Fibroblast of skin of right quadriceps (primary cell): ENCODE data around the gene TADA3.
"Not testable (repeated sequence)": the region's sequence is repeated elsewhere in the genome, so short reads cannot be mapped to it uniquely, and the experiment has no call there.

Source experiments
- DNase-seq: peaks from one replicate; pipeline ENCODE4 v3.0.0-alpha.2; 2013

Gene TADA3

DNA sequence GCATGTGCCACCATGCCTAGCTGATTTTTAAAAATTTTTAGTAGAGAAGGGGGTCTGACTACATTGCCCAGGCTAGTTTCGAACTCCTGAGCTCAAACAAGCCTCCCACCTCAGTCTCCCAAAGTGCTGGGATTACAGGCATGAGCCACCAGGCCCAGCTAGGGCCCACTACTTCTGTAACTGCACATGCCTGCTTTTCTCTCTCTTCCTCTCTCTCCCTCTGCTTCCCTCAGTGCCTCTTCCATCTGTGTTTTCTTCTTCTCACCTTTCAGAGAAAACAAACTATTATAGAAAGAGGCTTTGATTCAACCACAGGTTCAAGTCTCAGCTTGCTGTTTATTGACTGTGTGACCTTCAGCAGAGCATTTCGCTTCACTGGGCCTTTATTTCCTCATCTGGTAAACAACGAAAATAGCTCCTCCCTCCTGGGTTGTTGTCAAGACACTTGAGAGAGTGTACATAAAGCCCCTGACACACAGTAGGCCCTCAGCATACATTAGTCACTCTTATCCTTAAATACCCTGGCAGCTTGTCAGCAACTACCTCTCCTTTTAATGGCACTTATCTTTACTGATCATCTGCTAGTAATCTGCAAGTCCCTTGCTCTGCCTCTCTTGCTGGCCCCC, 10.2 kb downstream of the TADA3 start:
- DNase-seq: no peak

DNA sequence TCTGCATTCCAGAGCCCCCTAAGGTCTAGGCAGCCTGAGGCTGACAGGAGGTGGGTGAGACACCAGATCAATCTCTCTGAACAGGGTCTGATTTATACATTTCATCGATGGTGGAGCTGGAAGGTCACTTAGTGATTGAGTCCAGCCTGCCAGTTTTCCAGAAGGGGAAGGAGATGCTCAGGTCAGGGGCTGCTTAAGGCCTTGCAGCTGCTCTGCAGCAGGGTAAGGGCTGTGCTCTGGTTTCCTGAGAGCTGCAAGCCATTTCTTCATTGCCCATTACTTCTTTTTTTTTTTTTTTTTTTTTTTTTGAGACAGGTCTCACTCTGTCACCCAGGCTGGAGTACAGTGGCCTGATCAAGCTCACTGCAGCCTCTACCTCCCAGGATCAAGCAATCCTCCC, 10.7 kb downstream of the TADA3 start:
- no peak for DNase-seq

DNA sequence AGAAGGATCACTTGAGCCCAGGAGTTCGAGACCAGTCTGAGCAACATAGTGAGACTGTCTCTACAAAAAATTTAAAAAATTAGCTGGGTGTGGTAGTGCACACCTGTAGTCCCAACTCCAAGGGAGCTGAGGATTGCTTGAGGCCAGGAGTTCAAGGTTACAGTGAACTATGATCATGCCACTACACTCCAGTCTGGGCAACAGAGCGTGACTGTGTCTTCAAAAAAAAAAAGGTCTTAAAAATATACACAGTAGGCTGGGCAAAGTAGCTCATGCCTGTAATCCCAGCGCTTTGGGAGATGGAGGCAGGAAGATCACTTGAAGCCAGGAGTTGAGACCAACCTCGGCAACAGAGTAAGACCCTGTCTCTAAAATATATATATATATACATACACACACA, 11.4 kb downstream of the TADA3 start:
- DNase-seq: no peak

DNA sequence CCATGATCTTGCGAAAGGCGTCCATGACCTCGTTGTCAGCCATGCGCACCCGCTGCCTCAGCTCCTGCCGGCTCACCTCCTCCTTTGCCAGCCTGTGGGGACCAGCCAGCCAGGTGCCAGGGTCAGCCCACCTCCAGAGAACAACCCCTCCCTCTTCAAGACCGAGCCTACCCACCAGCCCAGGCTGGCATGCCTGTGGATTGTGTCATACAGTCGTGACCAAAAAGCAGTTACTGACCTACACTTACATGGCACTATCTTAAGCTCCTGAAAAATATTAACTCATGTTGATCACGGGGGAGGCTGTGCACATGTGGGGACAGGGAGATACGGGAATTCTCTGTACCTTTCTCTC, 11.8 kb downstream of the TADA3 start:
- no peak for DNase-seq

DNA sequence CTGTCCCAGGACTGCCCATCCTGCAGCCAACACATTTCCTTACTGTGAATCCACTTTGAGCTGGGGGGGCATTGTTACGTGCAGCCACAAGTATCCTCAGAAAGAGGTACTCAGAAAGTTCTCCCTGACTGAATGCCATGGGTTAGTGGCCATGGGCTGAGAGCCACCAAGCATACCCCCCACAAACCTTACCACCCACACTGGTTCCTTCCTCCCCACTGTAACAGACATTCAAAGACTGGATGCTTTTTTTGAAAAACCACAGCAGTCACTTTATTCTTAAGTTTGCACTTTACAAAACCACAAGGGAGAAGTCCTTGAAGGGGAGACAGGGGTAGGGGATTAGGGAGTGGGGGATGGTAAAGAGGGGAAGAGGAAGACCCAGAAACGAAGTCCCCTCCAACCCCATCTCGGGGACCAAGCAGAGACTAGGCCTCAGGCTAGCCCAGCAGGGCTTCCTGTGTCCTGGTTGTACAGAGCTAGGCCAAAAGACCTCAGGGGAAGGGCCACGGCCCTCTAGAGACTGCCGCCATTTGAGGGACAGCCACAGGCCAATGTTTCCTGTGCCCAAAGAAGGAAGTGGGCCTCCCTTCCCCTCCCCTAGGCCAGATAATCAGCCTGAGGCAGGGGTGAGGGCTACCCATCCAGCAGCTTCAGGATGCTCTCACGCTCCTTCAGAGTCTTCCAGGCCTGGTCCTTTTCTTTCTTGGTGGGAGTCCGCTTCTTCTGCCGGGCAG, 12.4 kb downstream of the TADA3 start:
- no peak for DNase-seq

DNA sequence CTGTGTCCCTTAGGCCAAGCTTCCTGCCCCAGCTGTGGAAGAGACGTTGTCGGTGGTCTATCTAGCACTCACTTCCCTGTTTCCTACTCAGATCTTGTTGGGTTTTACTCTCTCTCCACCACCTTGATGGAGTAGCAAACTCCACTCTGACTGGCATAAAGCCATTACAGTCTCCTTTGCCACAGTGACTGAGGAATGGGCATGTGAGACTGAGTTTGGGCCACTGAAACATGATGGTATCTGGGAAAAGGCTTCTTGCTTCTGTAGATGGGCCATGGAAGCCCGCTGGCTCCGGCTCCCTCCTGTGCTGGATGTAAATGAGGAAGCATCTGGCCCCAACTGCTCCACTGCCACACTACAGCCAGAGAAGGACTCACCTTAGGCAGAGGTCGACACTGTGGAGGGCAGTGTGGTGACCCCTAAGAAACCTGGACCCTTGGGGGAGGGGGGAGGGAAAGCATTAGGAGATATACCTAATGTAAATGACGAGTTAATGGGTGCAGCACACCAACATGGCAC, 13.1 kb downstream of the TADA3 start:
- no peak for DNase-seq

DNA sequence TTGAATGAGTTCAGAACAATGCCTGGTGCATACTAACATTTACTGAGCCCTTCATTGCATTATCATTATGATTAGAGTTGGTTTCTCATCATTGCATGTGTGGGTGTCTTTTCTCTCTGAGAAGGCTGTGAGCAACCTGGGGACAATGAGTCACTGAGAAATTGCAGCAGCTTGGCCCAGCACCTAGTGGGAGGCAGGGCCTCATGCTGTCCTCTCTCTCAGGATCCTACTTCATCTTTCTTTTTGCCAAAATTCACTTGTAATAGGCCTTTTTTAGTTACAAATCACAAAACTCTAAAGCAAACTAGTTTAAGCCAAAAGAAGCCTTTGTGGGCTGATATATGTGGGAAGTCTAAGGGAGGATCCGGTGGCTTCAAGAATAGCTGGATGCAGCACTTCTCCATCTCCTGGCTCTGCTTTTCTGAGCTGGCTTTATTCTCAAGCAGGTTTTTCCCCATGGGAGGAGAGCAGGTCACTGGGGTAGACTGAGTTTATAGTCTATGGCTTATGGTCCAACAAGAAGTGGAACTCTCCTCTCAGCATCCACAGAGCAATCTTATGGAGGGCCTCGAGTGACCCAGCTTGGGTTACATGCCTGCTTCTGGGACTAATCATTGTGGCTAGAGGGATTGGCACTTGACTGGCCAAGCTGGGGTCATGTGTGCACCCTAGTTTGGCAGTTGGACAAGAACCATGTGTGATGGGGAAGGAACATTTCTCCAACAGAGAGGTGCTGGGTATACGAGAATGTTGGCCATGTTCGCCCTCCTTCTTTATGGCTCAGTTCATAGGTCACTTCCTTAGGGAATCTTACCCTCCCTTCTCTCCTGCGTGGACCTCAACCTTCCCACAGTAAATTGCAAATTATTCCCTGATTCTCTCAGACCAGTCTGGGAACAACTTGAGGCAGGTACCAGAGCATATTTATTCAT, 13.9 kb downstream of the TADA3 start:
- DNase-seq: peak; percentile 61

DNA sequence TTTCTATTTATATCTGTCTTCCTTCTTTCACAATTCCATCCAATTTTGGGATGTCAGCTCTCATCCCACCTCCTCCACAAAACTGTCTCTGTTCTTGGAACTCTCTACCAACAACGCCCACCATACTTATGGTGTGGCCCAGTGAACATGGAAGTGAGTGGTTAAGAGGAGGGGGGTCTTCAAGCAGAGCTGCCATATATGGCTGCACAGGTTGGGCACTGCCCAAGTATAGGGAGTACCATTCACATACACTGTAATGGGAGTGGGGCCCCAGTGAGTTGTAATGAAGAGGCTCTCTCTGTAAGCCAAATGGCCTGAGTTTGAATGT, 14.6 kb downstream of the TADA3 start:
- no peak for DNase-seq

DNA sequence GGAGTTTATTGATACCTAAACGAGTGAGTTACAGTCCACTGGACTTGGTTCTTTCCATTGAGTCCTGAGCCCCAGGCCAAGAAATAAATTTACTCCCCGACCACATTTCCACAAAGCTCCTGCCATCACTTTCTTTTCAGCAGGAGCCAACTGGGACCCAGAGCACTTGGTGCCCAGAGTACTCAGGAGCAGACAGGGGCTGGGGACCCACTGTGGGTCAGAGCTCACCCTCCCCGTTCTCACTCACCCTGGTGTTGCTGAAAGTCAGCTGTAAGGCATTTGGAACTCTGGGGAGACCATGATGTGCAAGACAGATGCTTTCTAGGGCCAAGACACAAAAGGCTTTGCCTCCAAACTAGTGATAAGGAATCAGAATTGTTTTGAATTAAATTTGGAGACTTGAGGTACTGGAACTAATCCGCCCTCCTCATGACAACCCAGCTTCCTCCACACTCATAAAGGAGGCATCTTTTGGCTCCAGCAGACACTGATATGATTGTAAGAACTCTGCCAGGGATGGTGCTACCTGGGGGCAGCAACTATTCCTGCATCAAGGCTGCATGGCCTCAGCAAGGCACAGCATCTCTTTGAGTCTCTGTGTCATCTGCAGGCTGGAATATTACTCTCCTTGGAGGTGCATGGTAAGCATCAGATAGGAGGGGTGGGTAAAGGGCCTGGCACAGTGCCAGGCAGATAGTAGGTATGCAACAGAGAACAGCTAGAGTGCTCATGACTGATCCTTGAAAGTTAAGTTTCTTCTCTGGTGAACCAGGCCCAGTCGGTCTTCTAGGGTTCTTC, 15.2 kb downstream of the TADA3 start:
- DNase-seq: no peak

DNA sequence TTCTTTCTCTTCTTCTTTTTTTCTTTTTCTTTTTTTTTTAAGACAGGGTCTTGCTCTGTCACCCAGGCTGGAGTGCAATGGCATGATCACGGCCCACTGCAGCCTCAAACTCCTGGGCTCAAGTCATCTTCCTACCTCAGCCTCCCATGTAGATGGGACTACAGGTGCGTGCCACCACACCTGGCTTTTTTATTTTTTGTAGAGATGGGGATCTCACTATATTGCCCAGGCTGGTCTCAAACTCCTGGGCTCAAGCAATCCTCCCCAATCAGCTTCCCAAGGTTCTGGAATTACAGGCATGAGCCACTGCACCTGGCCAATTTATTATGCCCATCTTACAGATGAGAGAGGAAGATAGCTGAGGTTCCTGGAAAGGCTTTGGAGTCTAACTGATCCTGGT, 21.3 kb downstream of the TADA3 start:
- DNase-seq: not testable (repeated sequence)

DNA sequence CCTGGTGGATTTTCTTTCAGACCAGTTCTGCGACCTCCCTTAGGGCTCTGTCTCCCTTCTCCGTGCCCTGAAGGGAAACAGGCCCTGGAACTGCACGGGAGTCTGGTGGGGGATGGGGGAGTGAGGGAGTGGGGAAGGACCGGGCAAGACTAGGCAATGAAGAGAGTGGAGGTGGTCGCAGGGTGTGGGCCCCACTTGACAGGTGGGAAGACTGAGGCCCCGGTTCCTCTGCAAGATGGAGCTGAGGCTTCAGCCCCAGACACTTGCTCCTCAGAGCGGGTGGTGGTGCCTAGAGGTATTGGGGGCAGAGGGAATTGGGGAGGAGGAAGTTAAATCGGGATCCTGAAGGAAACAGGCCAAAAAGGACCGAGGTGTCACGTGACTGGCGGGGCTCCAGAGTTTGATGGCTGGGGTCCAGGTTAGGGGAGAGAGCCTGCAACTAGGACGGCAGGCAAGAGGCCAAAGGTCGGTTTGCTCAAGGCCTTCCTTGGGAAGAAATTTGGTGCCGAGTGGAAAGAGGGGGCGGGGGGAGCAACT, 21.9 kb downstream of the TADA3 start:
- no peak for DNase-seq

DNA sequence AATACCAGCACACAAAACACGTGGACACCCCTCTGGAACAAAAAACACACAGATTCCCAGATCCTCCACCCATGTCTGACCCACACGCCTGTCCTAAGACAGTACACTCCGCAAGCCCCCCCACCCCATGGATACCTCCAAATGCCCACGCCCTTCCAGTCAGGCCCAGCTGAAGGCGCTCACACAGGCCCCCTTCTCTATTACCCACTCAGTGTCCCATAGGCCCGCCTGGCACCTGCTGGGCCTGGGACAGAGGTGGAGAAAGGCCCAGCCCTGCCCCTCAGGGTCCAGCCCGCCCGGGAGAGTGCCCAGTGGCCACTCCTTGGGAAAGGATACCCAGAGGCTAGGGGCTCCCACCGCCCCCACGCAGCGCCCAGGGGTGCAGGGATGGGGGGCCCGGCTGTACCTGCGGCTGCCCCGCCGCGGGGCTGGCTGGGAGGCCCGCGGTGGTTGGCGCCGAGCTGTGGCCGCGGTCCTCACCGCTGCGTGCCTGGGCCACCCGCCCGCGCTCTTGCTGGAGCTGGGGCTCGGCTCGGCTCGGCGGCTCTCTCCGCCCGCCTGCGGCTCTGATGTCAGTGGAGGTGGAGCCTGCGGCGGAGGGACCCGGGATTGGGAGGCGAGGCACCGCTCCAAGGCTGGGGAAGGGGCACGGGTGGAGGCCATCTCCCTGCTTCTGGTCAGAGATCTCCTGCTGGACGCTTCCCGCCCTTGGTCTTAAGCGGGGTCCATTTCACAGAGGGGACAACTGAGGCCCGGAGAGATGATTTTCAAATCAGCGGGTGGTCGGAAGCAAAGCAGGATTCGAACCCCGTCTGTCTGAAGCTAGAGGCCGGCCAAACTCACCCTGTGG, 22.6 kb downstream of the TADA3 start, which contains the start of gene CAMK1:
TSS of gene CAMK1 (minus strand) at position 522 of the 850 bp plus-strand sequence. CDS start 2,198 bp downstream, outside the sequence.
- peak; percentile 65 for DNase-seq

DNA sequence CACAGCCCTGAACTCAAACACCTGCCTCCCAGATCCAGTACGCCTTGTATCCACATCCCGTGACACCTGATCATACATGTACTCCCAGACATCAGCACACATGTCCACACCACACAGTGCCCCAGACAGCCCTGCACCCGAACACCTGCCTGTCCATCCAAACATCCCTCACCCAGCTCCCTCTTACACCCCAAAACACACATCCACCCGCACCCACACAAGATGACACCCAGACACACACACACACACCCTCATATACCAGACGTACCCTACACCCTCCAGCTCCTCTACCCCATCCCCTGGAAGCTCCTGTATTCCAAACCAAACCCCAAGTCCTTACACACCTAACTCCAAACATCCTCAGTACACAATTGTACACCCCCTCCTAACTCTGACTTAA, 23.3 kb downstream of the TADA3 start:
- DNase-seq: no peak

DNA sequence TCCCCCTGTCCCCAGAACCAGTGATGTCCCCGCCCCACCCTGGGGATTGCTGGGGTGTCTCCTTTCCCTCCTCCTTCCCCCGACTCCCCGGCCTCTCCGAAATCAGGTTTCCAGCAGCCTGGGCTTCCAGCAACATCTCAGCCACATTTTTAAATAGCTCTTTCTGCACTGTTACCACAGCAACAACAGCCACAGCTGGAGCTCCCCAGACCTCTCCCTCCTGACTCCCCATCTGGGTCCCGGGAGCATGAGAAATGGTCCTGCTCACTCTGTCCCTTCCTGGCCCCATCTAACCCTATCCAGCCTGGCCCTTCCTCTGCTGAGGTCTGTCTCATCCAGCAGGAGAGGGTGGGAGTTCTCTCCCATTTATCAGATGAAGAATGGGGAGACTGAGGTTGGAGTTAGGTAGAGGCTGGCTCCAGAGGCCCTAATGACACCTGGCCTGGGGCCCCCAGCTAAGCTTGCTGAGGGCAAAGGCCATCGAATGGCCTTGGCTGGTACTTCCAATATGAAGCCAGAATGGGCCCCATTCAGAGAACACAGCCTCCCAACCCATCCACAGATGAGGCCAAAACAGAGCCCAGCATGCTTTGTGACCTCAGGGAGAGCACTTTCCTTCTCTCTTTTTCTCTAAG, 24.0 kb downstream of the TADA3 start:
- DNase-seq: no peak

DNA sequence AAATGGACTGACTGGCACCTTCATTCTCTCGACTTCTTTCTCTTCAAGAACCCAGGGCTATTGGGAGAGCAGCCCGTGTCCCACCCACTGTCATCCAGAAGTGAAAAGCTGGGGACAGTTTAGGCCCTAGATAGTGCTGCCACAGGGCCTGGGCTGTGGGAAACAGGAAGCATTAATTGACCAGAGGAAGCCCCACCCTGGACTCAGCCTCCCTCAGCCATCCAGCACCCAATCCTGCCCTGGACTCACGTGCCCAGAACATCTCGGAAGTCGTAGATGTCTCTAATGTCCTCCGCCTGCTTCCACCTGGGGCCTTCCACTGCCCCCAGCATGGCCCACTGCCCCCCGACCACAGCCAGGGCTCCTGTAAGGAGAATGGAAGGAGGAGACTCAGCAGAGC, 24.9 kb downstream of the TADA3 start:
- no peak for DNase-seq

DNA sequence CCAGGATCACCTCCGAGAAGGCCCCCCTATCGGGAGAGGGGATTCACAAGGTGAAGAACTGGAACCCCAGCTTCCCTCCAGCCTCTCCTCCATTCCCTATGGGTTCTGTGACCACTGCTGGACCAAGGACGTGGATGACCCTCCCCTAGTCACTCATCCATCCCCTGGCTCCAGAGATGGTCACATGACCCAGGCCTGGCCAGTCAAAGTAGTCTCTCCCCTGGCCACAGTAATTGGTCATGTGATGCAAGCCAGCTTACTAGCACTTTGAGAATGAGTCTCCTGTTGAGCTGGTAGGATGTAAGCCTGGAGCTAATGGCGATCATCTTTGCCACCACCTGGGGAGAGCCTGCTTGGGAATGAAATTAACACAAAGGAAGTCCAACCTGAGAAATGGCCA, 26.4 kb downstream of the TADA3 start:
- no peak for DNase-seq

DNA sequence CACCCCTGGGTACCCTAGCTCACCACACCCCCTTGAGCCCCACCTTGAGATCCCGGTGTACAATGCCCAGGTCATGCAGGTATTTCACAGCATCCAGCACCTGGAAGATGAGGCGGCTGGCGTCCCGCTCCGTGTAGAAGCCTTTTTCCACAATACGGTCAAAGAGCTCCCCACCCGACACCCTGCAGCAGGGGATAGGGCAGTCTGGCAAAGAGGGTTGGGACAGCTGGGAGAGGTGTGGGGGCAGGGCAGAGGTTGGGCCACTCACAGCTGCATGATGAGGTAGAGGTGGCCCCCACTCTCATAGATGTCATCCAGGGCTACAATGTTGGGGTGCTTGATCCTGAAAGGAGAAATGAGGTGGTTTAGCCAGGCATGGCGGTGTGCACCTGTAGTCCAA, 29.4 kb downstream of the TADA3 start:
- DNase-seq: no peak

DNA sequence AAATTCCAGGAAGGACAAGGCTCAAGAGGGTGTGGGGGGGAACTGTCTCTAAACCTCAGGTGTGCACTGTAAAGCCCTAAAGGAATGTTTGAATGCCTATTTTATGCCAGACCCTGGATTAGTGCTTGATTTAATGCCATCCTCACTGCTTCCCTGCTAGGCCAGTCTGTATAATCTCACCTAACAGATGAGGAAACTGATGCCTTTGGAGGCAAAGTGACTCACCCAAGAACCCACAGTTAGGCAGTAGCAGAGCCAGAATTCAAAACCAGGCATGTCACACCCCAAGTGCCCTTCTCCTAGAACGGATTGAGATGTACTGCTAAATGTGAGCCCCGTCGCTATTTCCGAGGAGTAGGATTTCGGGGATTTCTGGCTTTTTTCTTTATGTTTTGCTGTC, 30.4 kb downstream of the TADA3 start:
- DNase-seq: no peak

DNA sequence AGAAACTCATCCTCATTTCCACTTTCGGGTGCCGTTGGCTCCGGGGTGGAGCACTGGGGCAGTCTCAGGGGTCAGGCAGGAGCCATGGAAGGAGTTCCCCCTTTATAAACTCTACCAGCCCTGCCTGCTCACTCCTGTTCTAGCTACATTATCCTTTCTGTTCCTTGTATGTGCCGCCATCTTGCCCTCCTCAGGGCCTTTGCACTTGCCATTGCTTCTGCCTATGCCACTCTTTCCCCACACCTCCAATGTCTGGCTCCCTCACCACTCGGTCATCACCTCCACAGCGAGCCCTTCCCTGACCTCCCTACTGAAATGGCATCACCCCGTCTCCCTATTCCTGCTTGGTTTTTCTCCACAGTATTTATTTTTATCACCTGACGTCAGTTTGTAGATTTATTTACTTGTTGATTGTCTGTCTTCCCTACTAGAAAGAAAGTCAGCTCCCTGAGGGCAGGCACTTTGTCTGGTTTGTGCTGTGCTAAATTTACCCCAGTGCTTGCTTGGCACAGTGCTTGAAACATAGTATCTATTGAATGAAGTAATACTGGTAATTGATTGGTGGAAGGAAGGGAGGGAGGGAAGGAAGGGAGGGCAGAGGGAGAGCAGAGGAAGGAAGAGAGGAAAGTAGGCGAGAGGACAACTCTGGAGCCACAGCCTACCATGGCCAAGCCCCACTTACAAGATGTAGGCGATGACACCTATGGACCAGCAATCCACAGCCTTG, 31.3 kb downstream of the TADA3 start:
- DNase-seq: no peak

DNA sequence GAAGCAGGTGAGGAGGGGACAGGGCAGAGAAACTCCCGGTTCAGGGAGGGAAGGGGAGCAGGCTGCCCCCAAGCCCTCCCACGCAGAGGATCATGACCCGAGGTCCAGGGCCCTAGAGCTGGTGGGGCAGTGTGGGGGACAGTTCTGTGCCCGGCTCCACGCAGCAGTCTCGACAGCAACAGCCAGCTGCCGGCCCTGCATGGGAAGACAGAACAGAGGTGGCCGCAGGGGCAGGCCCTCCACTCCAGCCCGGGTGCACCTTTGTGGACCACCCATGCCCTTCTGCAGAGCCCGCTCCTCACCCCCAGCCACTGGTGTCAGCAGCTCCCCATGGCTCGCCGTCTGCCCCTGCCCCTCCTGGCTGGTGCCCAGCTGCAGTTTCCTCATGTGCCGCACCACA, 34.8 kb downstream of the TADA3 start:
- no peak for DNase-seq
